COLO668 (cell line): ENCODE measurements around the gene IFT52.

ENCODE experiments used
- DNase-seq: peaks from one replicate; lab custom pipeline; 2025; ENCODE audit not compliant: unreplicated experiment; lab: John Stamatoyannopoulos, UW

Gene IFT52

DNA sequence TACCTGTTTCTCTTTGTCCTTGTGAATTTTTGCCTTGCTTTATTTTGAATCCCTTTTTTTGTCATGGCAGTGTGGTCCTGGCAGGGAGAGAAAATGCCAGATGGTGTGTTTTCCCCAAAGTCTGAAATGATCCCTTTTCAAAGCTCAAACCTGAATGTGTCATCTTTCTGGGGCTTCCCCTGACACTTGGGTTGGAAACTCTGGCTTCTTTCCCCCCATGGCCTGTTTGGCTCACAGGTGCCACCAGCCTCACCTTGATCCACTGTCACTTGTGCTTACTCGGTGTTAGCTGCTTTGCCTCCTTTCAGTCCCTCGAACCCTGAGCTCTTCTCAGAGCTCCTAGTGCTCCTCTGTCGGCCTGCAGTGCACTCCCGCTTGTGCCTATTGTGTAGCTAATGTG lies 98.4 kb downstream of the IFT52 start:
- DNase-seq = no peak

DNA sequence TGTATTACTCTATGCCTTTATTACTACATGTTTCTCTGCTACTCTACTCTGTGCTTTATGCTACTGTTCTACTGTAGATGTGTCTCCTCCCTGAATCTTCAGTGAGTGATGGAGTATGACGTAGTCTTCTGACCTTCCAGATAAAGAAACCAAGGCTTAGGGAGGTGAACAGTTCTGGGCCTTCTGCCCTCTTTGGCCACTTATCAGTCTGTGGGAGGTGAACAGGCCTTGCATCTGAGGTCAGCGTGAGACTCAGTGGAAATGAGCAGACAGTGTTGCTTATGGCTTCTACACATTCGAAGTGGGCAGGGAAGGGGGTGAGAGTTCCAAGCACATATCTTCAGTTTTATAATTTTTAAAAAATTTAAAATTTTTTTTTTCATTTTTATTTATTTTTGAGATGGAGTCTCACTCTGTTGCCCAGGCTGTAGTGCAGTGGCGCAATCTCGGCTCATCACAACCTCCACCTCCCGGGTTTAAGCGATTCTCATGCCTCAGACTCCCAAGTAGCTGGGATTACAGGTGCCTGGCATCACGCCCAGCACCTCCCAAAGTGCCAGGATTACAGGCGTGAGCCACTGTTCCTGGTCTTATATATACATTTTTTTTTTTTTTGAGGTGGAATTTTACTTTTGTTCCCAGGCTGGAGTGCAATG lies 100.3 kb downstream of the IFT52 start:
- DNase-seq = no peak

DNA sequence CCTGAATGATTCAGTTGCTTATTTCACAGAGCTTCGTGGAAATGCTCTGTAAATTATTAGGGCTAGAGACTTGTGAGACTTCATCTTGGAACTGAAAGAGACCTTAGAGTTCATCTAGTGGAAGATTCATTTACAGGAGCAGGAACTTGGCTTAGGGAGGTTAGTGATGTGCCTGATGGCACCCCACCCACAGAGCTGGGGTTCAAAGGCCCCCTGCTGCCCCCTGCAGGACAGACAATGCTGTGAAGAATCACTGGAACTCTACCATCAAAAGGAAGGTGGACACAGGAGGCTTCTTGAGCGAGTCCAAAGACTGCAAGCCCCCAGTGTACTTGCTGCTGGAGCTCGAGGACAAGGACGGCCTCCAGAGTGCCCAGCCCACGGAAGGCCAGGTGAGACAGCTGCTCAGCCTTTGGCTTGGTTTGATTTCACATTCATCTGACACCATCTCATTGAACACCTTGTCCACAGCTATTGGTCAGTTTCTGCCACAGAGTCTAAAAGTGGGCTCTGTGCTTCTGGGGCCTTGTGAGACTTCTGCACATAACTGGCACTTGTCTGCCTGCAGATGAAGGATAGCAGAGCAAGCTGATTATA lies 101.3 kb downstream of the IFT52 start:
- peak; percentile 43 for DNase-seq

DNA sequence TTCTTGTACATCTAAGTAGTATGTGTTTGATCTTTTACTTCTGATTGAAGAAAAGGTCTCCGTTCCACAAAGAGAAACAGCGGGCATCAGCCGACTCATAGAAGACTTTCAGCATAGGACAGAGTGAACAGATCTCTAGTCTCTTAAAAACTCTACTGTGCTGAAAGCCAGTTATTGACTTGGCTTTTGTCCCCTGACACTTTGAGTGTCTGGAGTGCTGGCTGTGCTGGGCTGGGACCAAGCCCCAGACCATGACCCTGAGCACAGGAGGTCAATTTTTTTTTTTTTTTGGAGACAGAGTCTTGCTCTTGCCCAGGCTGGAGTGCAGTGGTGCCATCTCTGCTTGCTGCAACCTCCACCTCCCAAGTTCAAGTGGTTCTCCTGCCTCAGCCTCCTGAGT lies 104.0 kb downstream of the IFT52 start:
- no peak for DNase-seq

DNA sequence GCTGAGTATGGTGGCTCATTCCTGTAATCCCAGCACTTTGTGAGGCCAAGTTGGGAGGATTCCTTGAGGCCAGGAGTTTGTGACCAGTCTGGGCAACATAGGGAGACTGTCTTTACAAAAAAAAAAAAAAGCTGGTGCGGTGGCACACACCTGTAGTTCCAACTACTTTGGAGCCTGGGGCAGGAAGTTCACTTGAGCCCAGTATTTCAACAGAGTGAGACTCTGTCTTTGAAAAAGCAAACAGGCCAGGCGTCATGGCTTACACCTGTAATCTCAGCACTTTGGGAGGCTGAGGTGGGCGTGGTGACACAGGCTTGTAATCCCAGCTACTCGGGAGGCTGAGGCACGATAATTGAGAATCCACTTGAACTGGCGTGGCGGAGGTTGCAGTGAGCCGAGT lies 104.8 kb downstream of the IFT52 start:
- DNase-seq = no peak
